GM19372 (cell line): Measurements from ENCODE around the gene PRICKLE1.

Experiments used
- ATAC-seq: cut with Tn5 transposase; IDR thresholded peaks from one replicate; pipeline ENCODE4 v1.9.1; 2021; ENCODE audit warnings: mild to moderate bottlenecking, low read depth, moderate library complexity; ENCODE audit not compliant: unreplicated experiment

The PRICKLE1 gene

GRCh38 chr12:42590330-42590934 lies 886 bp upstream of the PRICKLE1 start:
- ATAC-seq: no peak

- peak; percentile 34 for ATAC-seq
Observed at GRCh38 chr12:42588524-42589464, 752 bp downstream of the PRICKLE1 start.

GRCh38 chr12:42587601-42588523 lies 1.7 kb downstream of the PRICKLE1 start:
- no peak for ATAC-seq

GRCh38 chr12:42586268-42586667 lies 3.3 kb downstream of the PRICKLE1 start:
- no peak for ATAC-seq

GRCh38 chr12:42585841-42586216 lies 3.7 kb downstream of the PRICKLE1 start:
- ATAC-seq: no peak

- ATAC-seq: no peak
Observed at GRCh38 chr12:42585154-42585840, 4.2 kb downstream of the PRICKLE1 start.

- ATAC-seq: no peak
Observed at GRCh38 chr12:42584651-42585111, 4.9 kb downstream of the PRICKLE1 start.

- ATAC-seq: no peak
Observed at GRCh38 chr12:42583016-42583415, 6.5 kb downstream of the PRICKLE1 start.

GRCh38 chr12:42582498-42582897 lies 7.0 kb downstream of the PRICKLE1 start:
- no peak for ATAC-seq

GRCh38 chr12:42582050-42582449 lies 7.5 kb downstream of the PRICKLE1 start:
- no peak for ATAC-seq

GRCh38 chr12:42576374-42576773 lies 13.2 kb downstream of the PRICKLE1 start:
- no peak for ATAC-seq

- ATAC-seq: no peak
Observed at GRCh38 chr12:42575717-42576116, 13.8 kb downstream of the PRICKLE1 start.

GRCh38 chr12:42574851-42575266 lies 14.7 kb downstream of the PRICKLE1 start:
- no peak for ATAC-seq

- ATAC-seq: no peak
Observed at GRCh38 chr12:42571327-42572009, 18.1 kb downstream of the PRICKLE1 start.

GRCh38 chr12:42570076-42570475 lies 19.5 kb downstream of the PRICKLE1 start:
- ATAC-seq: no peak

- ATAC-seq: peak; percentile 71
Observed at GRCh38 chr12:42568952-42569915, 20.3 kb downstream of the PRICKLE1 start.

GRCh38 chr12:42565633-42566032 lies 23.9 kb downstream of the PRICKLE1 start:
- no peak for ATAC-seq

- no peak for ATAC-seq
Observed at GRCh38 chr12:42564996-42565395, 24.6 kb downstream of the PRICKLE1 start.
